GM19025 (cell line): ENCODE results near the gene ARID3A.

Experiments used
- ATAC-seq: cut with Tn5 transposase; IDR thresholded peaks from one replicate; pipeline ENCODE4 v1.9.1; 2021; ENCODE audit warnings: mild to moderate bottlenecking, low read depth, moderate library complexity; ENCODE audit not compliant: unreplicated experiment

Gene ARID3A

GRCh38 chr19:998064-998463 lies 72.2 kb downstream of the ARID3A start:
- ATAC-seq = no peak

- no peak for ATAC-seq
Observed at GRCh38 chr19:999379-999719, 73.5 kb downstream of the ARID3A start.

DNA sequence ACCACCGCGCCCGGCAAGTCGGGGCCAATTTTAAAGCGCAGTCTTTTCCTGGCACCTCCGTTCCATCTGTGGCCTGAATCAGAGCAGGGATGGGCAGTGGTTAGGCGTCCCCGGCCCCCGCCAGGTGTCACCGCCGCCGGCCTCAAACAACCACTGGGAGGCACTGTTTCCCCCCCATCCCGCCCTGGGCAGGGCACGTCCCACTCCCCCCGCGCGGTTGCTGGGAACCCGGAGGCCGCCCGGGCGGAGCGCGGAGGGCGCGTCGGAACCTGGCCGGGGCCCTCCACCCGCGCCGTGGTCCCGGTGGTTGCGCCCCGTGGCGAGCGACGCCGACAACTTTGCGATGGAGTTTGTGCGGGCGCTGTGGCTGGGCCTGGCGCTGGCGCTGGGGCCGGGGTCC lies 74.3 kb downstream of the ARID3A start, which contains the start of gene GRIN3B:
GRIN3B (plus strand) TSS at position 325 of the 400 bp plus-strand sequence; CDS start at position 344, 19 bp downstream.
- no peak for ATAC-seq

DNA sequence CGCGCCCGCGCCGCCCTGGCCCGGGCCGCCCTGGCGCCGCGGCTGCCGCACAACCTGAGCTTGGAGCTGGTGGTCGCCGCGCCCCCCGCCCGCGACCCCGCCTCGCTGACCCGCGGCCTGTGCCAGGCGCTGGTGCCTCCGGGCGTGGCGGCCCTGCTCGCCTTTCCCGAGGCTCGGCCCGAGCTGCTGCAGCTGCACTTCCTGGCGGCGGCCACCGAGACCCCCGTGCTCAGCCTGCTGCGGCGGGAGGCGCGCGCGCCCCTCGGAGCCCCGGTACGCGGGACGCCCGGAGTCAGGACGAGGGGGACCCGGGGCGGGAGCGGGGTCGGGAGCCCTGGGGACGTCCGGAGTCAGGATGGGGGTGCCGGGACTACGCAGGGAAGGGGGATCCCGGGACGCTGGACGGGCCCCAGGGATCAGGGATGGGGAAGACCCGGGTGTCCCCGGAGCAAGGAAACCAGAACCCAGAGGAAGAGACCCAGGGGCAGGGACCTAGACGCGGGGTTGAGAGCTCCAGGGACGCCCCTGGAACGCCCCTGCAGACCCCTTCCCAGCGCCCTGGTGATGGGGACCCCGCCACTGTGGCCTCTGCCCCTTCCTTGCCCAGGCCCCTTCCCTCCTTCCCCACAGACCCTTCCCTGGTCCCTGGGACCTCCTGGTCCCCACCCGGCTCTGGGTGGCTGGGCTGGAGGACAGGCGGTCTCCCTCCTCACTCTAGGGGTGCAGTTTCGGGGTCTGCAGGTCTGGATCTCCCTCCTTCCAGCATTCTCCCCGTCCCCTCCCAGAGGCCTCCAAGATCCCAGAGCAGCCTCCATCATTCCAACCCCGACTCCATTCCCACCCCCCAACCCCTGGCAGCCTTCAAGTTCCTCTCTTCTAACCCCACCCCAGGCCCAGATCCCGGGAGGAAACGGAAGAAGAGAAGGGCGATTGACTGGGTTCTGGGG lies 75.0 kb downstream of the ARID3A start:
- ATAC-seq = no peak

- ATAC-seq = no peak
Observed at GRCh38 chr19:1001538-1002166, 75.8 kb downstream of the ARID3A start.

DNA sequence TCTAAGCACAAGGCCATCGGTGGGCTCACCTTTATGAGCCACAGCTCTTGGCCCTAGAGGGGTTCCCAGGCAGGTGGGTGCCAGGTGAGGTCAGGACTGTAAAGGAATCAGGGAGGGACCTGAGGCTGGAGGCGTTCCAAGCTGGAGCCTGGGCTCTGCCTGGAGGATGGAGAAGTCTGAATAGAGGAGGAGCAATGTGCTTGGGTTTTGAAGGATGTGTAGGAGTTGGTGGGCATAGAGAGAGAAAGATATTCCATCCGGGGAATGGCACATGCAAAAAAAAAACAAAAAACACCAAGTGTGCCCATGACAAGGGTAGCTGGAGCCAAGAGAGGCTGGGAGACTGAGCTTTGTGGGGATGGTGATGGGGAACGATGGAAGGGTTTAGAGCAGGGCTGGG lies 76.8 kb downstream of the ARID3A start:
- no peak for ATAC-seq

DNA sequence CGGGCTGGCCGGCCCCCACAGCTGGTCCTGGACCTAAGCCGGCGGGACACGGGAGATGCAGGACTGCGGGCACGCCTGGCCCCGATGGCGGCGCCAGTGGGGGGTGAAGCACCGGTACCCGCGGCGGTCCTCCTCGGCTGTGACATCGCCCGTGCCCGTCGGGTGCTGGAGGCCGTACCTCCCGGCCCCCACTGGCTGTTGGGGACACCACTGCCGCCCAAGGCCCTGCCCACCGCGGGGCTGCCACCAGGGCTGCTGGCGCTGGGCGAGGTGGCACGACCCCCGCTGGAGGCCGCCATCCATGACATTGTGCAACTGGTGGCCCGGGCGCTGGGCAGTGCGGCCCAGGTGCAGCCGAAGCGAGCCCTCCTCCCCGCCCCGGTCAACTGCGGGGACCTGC lies 77.4 kb downstream of the ARID3A start:
- no peak for ATAC-seq

DNA sequence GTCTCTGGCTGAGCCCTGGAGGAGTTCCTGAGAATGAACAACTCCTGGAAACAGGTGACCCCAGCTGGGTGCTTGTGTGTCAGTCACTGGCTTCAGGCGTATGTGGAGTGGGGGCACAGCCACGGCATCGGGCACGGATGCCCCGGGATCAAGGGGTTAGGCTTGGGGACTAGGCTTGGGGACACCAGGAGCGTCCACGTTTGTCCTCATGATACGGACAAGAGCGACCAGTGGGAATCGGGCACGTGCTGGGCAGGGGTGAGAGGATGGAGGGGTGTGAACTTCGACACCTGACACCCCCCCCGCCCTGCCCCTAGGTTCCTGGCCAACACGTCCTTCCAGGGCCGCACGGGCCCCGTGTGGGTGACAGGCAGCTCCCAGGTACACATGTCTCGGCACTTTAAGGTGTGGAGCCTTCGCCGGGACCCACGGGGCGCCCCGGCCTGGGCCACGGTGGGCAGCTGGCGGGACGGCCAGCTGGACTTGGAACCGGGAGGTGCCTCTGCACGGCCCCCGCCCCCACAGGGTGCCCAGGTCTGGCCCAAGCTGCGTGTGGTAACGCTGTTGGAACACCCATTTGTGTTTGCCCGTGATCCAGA lies 78.5 kb downstream of the ARID3A start:
- no peak for ATAC-seq

GRCh38 chr19:1004803-1005664 lies 79.2 kb downstream of the ARID3A start:
- no peak for ATAC-seq

DNA sequence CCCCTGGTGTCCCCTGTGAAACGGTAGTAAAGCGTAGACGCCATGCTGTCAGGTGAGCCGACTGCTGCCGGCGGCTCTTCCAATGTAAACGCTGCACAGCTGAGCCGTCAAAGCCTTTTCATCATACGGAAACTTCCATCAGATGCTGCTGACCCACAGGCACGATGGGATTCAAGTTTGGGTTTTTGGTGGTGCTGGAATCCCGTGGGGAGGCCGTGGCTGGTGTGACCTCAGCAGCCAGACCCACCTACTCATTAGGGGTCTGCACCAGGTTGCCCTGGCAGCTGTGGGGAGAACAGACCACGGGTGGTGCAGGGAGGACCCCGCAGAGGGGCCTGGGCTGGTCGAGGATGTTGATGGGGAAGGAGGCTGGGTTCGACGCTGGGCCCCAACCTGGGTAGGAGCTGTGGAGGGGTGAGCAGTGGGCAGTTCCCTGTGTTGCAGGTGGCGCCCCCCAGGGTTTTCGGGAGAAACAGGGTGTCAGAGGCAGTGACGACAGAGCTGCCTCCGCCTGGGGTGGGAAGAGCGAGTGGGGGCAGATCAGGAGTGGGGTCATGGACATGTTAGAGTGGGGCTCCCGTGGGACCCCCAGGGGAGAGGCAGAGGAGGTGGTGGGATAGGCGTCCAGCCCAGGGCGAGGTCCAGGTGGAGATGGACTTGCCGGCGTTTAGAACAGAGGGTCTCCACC lies 81.0 kb downstream of the ARID3A start:
- ATAC-seq = no peak

- ATAC-seq = no peak
Observed at GRCh38 chr19:1007399-1008251, 81.8 kb downstream of the ARID3A start.

GRCh38 chr19:1008268-1009040 lies 82.6 kb downstream of the ARID3A start:
- ATAC-seq = no peak

DNA sequence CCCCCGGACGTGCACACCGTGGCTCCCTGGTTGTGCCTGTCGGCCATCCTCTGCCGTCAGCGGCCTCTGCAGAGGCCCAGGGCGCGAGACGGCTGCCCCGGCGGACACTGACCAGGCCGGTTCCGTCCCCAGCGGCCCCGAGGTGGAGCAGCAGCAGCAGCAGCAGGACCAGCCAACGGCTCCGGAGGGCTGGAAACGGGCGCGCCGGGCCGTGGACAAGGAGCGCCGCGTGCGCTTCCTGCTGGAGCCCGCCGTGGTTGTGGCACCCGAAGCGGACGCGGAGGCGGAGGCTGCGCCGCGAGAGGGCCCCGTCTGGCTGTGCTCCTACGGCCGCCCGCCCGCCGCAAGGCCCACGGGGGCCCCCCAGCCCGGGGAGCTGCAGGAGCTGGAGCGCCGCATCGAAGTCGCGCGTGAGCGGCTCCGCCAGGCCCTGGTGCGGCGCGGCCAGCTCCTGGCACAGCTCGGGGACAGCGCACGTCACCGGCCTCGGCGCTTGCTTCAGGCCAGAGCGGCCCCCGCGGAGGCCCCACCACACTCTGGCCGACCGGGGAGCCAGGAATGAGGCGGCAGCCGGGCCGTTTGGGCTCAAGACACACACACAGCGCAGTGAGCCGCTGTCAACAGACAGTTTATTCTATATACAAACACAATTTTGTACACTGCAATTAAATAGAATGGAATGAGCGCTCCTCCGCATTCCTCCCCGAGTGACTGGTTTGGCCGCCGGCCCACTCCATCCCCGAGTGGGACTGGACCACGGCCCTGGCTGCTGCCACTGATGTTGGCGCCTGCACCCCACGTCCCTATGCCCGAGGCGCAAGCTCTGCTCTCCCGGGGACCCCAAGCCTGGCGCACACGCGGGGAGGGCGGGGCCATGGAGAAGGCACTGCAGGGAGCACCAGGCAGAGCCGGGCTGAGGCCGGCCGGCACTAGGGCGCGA lies 83.5 kb downstream of the ARID3A start:
- no peak for ATAC-seq

GRCh38 chr19:1009981-1010538 lies 84.2 kb downstream of the ARID3A start:
- ATAC-seq = no peak

GRCh38 chr19:1010586-1011510 lies 85.0 kb downstream of the ARID3A start:
- ATAC-seq = no peak

DNA sequence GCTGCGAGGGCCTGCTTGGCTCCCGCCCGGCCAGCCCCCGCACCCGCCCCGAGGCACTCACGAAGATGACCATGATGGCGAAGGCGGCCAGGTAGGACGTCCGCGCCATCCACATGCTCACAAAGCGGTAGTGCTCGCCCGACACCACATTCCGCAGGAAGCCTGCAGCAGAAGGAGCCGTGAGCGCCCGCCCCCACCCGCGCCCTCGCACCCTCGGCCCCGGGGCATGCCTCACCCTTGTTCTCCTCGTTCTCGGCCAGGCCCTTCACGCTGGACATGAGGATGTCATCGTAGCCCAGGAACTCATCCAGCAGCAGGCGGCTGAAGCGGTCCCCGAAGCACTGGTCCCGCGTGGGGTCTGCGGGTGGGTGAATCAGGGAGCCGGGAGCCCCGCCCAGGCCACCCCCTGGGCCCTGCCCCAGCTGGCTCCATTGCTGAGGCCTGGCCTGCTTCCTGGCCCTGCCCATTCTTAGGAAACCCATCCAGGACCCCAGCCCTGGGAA lies 86.0 kb downstream of the ARID3A start:
- ATAC-seq = no peak
